Measurements from ENCODE around the gene TTC7B.

TTC7B gene

DNA sequence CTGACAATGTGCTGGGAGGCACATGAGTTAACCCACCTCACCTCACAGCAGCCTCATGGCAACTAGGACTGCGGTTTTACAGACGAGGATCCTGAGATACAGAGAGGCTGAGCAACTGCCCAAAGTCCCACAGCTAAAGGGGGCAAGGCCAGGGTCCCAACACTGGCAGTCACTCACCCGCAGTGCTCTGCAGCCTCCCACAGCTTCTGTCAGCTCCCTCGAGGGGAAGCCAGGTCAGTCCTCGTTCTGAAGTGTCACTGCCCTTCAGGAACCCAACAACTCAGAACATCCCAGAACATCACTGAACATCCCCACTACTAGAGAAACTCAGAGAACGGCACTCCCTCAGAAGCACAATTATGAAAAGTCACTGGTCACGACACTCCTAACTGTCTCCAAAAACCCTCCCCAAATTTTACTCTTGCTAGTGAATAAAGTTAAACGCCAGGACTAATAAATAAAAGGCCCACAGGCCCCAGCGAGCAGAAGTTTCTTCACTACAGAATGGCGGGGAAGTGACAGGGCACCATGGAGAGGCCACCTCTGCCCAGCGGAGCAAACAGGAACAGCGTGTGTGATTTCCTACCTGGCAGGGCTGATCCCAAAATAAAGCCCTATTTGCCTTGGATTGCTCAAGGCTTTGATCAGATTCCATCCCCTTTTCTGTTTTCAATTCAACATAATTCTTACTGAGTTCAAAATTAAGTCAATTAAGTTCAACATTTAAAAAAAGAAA is 75.1 kb downstream of the TTC7B start:
- H3K9me2 ChIP-seq (replicated peaks; ENCODE audit: insufficient read depth, low read length) = no peaks in the 10 kb centered on the region
- H3K27me3 ChIP-seq (ENCODE audit: low read length) = no peaks in the 10 kb centered on the region
- H3F3A ChIP-seq (ENCODE audit: insufficient read depth) = no peaks in the 10 kb centered on the region
- H2AFZ ChIP-seq (ENCODE audit: low read depth, low read length, severe bottlenecking) = no peak overlapping the region
- no peaks in the 10 kb centered on the region for H3K79me2 ChIP-seq (ENCODE audit: insufficient read depth, low read length)
- H3K27ac ChIP-seq (ENCODE audit: low read depth, low read length) = no peak overlapping the region
- H3K9me3 ChIP-seq (ENCODE audit: insufficient read depth, low read length) = no peaks in the 10 kb centered on the region
- TF ChIP-seq, protein P1, sequence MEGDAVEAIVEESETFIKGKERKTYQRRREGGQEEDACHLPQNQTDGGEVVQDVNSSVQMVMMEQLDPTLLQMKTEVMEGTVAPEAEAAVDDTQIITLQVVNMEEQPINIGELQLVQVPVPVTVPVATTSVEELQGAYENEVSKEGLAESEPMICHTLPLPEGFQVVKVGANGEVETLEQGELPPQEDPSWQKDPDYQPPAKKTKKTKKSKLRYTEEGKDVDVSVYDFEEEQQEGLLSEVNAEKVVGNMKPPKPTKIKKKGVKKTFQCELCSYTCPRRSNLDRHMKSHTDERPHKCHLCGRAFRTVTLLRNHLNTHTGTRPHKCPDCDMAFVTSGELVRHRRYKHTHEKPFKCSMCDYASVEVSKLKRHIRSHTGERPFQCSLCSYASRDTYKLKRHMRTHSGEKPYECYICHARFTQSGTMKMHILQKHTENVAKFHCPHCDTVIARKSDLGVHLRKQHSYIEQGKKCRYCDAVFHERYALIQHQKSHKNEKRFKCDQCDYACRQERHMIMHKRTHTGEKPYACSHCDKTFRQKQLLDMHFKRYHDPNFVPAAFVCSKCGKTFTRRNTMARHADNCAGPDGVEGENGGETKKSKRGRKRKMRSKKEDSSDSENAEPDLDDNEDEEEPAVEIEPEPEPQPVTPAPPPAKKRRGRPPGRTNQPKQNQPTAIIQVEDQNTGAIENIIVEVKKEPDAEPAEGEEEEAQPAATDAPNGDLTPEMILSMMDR (IDR thresholded peaks at IDR 0.05; ENCODE audit: insufficient read depth, low read length, poor library complexity, severe bottlenecking) = no peak
- no peak for TF ChIP-seq EZH2phosphoT487 (conservative IDR thresholded peaks at IDR 0.05; ENCODE audit: low read length)
- H3K4me2 ChIP-seq (ENCODE audit: low read depth, low read length, poor library complexity, severe bottlenecking) = no peak overlapping the region
- H4K20me1 ChIP-seq (ENCODE audit: low read depth, low read length) = no peaks in the 10 kb centered on the region
- H3K9ac ChIP-seq (ENCODE audit: low read length) = no peak overlapping the region
- no peaks in the 10 kb centered on the region for H3K36me3 ChIP-seq (ENCODE audit: low read length)
- H3K4me3 ChIP-seq (ENCODE audit: insufficient read depth, low read length, poor library complexity, severe bottlenecking) = no peak overlapping the region

DNA sequence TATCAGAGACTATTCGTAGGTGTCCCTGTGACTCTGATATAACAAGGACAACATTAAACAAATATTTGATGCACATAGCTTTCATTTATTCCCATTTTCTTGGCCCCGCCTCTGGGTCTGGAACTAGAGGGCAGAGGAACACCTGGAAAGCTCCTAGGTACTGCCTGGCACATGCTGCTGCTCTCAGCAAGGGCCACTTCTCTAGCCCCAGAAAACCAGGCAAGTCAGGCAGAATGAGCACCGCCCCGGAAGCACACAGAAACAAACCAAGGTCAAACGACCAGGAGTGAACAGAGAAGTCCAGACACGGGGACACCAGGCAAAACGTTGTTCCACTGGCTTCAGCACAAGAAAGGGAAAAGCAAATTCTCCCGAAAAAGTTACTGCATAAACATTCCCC is 76.1 kb downstream of the TTC7B start:
- H3K4me2 ChIP-seq (ENCODE audit: low read depth, low read length, poor library complexity, severe bottlenecking) = no peak overlapping the region
- no peaks in the 10 kb centered on the region for H3F3A ChIP-seq (ENCODE audit: insufficient read depth)
- H3K79me2 ChIP-seq (ENCODE audit: insufficient read depth, low read length) = no peaks in the 10 kb centered on the region
- H3K36me3 ChIP-seq (ENCODE audit: low read length) = no peaks in the 10 kb centered on the region
- no peak overlapping the region for H3K27ac ChIP-seq (ENCODE audit: low read depth, low read length)
- H3K9ac ChIP-seq (ENCODE audit: low read length) = no peak overlapping the region
- no peaks in the 10 kb centered on the region for H3K27me3 ChIP-seq (ENCODE audit: low read length)
- TF ChIP-seq, protein P1 (IDR thresholded peaks at IDR 0.05; ENCODE audit: insufficient read depth, low read length, poor library complexity, severe bottlenecking) = no peak
- no peak for TF ChIP-seq EZH2phosphoT487 (conservative IDR thresholded peaks at IDR 0.05; ENCODE audit: low read length)
- H3K9me2 ChIP-seq (replicated peaks; ENCODE audit: insufficient read depth, low read length) = no peaks in the 10 kb centered on the region
- no peak overlapping the region for H2AFZ ChIP-seq (ENCODE audit: low read depth, low read length, severe bottlenecking)
- H3K4me3 ChIP-seq (ENCODE audit: insufficient read depth, low read length, poor library complexity, severe bottlenecking) = no peak overlapping the region
- H4K20me1 ChIP-seq (ENCODE audit: low read depth, low read length) = no peaks in the 10 kb centered on the region
- H3K9me3 ChIP-seq (ENCODE audit: insufficient read depth, low read length) = no peaks in the 10 kb centered on the region

DNA sequence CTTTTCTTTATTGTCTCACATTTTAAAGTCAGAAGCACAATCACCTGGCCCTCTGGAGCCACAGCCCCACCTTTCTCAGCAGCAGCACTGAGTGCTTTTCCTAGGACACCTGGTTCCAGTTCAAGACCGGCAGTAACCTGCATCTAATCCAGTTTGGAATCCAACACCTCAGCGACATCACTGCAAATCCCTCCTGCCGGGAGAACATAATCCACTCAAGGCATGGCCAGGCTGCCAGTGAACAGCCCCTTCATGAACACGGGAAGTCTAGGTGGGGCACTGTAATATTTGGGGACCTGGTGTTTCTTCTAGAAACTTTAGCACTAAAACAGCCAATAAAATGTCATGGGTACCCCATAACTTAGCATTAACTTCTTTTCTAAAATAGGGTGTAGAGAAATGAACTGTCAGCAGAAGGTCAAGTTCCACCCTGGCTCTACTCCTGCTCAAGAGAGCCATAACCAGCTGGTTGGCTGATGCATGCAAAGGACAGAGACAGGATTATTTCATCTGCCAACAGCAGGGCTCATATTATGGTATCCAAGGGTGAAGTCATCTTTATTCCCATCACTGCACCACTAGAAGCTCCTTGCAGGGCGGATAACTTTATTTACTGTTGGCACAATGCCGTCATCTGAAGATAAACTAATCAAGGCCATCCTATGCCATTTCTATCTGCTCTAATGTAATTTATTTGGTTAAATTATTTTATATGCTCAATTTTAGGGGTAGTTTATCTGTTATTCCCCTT is 76.7 kb downstream of the TTC7B start:
- Histone ChIP-seq H3K9ac (ENCODE audit: low read length) (no peak overlapping the region), H3K4me3 (ENCODE audit: insufficient read depth, low read length, poor library complexity, severe bottlenecking) (no peak overlapping the region), H3K4me2 (ENCODE audit: low read depth, low read length, poor library complexity, severe bottlenecking) (no peak overlapping the region), H3K27ac (ENCODE audit: low read depth, low read length) (no peak overlapping the region), H2AFZ (ENCODE audit: low read depth, low read length, severe bottlenecking) (no peak overlapping the region), H3K36me3 (ENCODE audit: low read length) (no peaks in the 10 kb centered on the region), H3K9me3 (ENCODE audit: insufficient read depth, low read length) (no peaks in the 10 kb centered on the region), H3K27me3 (ENCODE audit: low read length) (no peaks in the 10 kb centered on the region), H3F3A (ENCODE audit: insufficient read depth) (no peaks in the 10 kb centered on the region), H3K79me2 (ENCODE audit: insufficient read depth, low read length) (no peaks in the 10 kb centered on the region), H4K20me1 (ENCODE audit: low read depth, low read length) (no peaks in the 10 kb centered on the region), H3K9me2 (replicated peaks; ENCODE audit: insufficient read depth, low read length) (no peaks in the 10 kb centered on the region)
- no peak for TF ChIP-seq EZH2phosphoT487 (conservative IDR thresholded peaks at IDR 0.05; ENCODE audit: low read length)
- TF ChIP-seq, protein P1 (IDR thresholded peaks at IDR 0.05; ENCODE audit: insufficient read depth, low read length, poor library complexity, severe bottlenecking) = no peak

Data from SU-DHL-6 (cell line).